Esophagus (tissue), 2 donors: ENCODE results near the gene TM7SF3. TPM values are rescaled to one million over a fixed set of nuclear protein-coding genes. Genes with fewer than 3 reads are reported as not detected.
"Not testable (repeated sequence)": the region's sequence is repeated elsewhere in the genome, so short reads cannot be mapped to it uniquely, and the experiment has no call there.

Experiments
- H3K27ac ChIP-seq, 2 donors: one replicate each; pipeline ENCODE4 v1.5.1; 2013; ENCODE audit warnings: low read depth in 2 of 2, mild to moderate bottlenecking in 2 of 2, inconsistent platforms in 1 of 2, low read length in 1 of 2, moderate library complexity in 1 of 2
- H3K27me3 ChIP-seq, 2 donors: one replicate each; pipeline ENCODE4 v1.6.1; 2013; ENCODE audit warnings: low read length in 2 of 2, control low read depth in 1 of 2, mild to moderate bottlenecking in 1 of 2; ENCODE audit not compliant: insufficient read depth in 2 of 2, control insufficient read depth in 1 of 2
- H3K36me3 ChIP-seq, 2 donors: one replicate each; pipeline ENCODE4 v1.6.1; 2013; ENCODE audit warnings: low read length in 1 of 2; ENCODE audit not compliant: control insufficient read depth in 2 of 2, insufficient read depth in 2 of 2
- H3K4me1 ChIP-seq, 2 donors: one replicate each; pipeline ENCODE4 v1.6.1; 2013; ENCODE audit warnings: low read length in 1 of 2; ENCODE audit not compliant: control insufficient read depth in 2 of 2, insufficient read depth in 2 of 2
- H3K4me3 ChIP-seq, 2 donors: one replicate each; pipeline ENCODE4 v1.5.1; 2013; ENCODE audit warnings: low read length in 2 of 2, mild to moderate bottlenecking in 2 of 2, low read depth in 1 of 2, moderate library complexity in 1 of 2
- H3K9me3 ChIP-seq, 2 donors: one replicate each; pipeline ENCODE4 v1.6.1; 2013; ENCODE audit warnings: mild to moderate bottlenecking in 2 of 2, low read depth in 1 of 2, low read length in 1 of 2, moderate library complexity in 1 of 2; ENCODE audit not compliant: control insufficient read depth in 2 of 2, insufficient read depth in 1 of 2
- WGBS, 2 donors: extraction: QIAGEN DNeasy Blood & Tissue Kit; methylation state at CpG; one replicate each; pipeline ENCODE4 v1.1.7; 2013; 5-methylcytosine and 5-hydroxymethylcytosine counted together
- polyA plus RNA-seq, 2 donors: library from polyadenylated mRNA; stranded (reverse); fragments of 200-250 nt; gene quantifications; one replicate each; pipeline ENCODE4 v1.2.3, GENCODE V29; 2013
- donor health status: healthy with polysubstance abuse.
- donor health status: Bipolar disorder and iron deficiency.

TM7SF3 gene
- polyA plus RNA-seq, 2 donors, result 15.9 to 43.3 TPM

DNA sequence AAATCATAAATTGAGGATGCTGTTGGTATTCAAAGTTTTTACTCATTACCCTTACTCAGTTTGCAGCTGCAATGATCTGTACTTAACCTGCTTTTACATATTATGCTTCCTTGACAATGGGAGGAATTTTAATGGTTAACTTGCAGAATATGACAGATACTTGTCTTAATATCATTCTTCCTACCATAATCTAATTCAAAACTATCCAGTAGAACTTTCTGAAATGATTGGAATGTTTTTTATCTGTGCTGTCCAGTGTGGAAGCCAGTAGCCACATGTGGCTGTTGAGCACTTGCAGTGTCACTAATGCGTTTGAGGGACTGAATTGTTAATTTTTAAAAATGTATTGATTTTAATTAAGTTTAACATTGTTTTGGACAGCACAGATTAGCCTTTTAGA lies 52.4 kb downstream of the TM7SF3 start:
- no peaks in the 10 kb centered on the region for H3K9me3 ChIP-seq
- no peaks in the 10 kb centered on the region for H3K4me1 ChIP-seq
- no peak overlapping the region for H3K4me3 ChIP-seq
- H3K27me3 ChIP-seq, result no peaks in the 10 kb centered on the region
- H3K27ac ChIP-seq, result no peak overlapping the region
- WGBS, 2 donors, result 77 to 83% methylated on average over 1 of the region's 1 CpG
- peaks cover 0 to 12% of the 10 kb centered on the region in 2 donors for H3K36me3 ChIP-seq

- H3K9me3 ChIP-seq, H3K27me3 ChIP-seq, H3K27ac ChIP-seq, H3K4me3 ChIP-seq, H3K4me1 ChIP-seq: not testable (repeated sequence)
- 94 to 95% methylated on average over 7 of the region's 7 CpGs for WGBS, 2 donors
- peaks cover 0 to 15% of the 10 kb centered on the region in 2 donors for H3K36me3 ChIP-seq
These were observed 52.8 kb downstream of the TM7SF3 start for GRCh38 chr12:26961391-26961790.

DNA sequence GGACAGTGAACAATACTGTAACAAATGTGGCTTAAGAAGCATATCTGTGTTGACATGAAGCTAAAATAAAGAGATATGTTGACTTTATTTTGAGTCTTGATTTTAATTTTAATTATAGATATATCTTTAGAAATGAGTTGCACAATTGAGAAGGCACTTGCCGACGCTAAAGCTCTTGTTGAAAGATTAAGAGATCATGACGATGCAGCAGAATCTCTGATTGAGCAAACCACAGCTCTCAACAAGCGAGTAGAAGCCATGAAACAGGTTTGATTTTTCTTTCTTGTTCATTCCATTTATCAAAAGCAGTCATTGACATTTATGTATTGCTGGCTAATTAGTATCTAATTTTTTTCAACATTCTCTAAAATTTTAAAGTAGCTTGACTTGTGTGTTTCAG lies 60.2 kb downstream of the TM7SF3 start:
- Histone ChIP-seq H3K9me3 (no peaks in the 10 kb centered on the region), H3K4me1 (no peaks in the 10 kb centered on the region), H3K4me3 (no peak overlapping the region), H3K27me3 (no peaks in the 10 kb centered on the region), H3K27ac (no peak overlapping the region), H3K36me3 (peaks cover 0 to 10% of the 10 kb centered on the region in 2 donors)
- 77 to 80% methylated on average over 4 of the region's 4 CpGs for WGBS, 2 donors

GRCh38 chr12:26953447-26953846 lies 60.7 kb downstream of the TM7SF3 start:
- Histone ChIP-seq H3K27ac (no peak overlapping the region), H3K27me3 (no peaks in the 10 kb centered on the region), H3K36me3 (peaks cover 0 to 10% of the 10 kb centered on the region in 2 donors), H3K4me1 (no peaks in the 10 kb centered on the region), H3K9me3 (no peaks in the 10 kb centered on the region), H3K4me3 (no peak overlapping the region)
- 69 to 70% methylated on average over 1 of the region's 1 CpG for WGBS, 2 donors

GRCh38 chr12:26948309-26948708 lies 65.9 kb downstream of the TM7SF3 start:
- WGBS, 2 donors, result 77 to 82% methylated on average over 1 of the region's 1 CpG

GRCh38 chr12:26941215-26941594 lies 73.0 kb downstream of the TM7SF3 start:
- Histone ChIP-seq H3K4me3 (no peak overlapping the region), H3K9me3 (peaks cover 0 to 2% of the 10 kb centered on the region in 2 donors), H3K27ac (no peak overlapping the region), H3K4me1 (no peaks in the 10 kb centered on the region), H3K27me3 (no peaks in the 10 kb centered on the region), H3K36me3 (no peaks in the 10 kb centered on the region)
- 47 to 61% methylated on average over 1 of the region's 1 CpG for WGBS, 2 donors

More at GRCh38 chr12:26948309-26948708, 65.9 kb downstream of the TM7SF3 start:
- Histone ChIP-seq H3K27me3 (no peaks in the 10 kb centered on the region), H3K4me3 (no peak overlapping the region), H3K36me3 (no peaks in the 10 kb centered on the region), H3K4me1 (no peaks in the 10 kb centered on the region), H3K9me3 (peaks cover 0 to 2% of the 10 kb centered on the region in 2 donors), H3K27ac (no peak overlapping the region)

GRCh38 chr12:26940516-26941214 lies 73.5 kb downstream of the TM7SF3 start:
- Histone ChIP-seq H3K4me1 (peaks cover 0 to 2% of the 10 kb centered on the region in 2 donors), H3K4me3 (no peak overlapping the region)

DNA sequence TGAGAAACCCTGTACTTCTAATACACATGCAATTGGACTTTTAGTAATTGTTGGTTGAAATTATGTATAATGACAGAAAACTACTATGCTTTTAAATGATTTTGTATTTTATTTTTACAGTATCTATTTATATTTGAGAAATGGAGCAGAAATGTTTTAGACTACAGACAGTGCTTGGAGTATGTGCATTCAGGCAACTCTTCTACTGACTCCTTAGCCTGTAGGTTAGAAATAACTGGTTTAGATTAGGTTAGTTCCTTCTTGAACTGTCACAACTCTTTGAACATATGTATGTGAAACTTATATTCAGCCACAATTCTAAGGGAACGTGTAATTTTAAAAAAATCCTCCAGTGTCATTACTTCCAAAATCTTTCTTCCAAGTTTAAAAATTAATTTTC lies 74.2 kb downstream of the TM7SF3 start:
- no peak overlapping the region for H3K27ac ChIP-seq
- H3K36me3 ChIP-seq, result no peaks in the 10 kb centered on the region
- H3K4me1 ChIP-seq, result peaks cover 0 to 2% of the 10 kb centered on the region in 2 donors
- peak overlapping the region in 1 of 2 donors; percentile 81 for H3K4me3 ChIP-seq
- no peaks in the 10 kb centered on the region for H3K9me3 ChIP-seq
- no peaks in the 10 kb centered on the region for H3K27me3 ChIP-seq
- 18 to 27% methylated on average over 1 of the region's 1 CpG for WGBS, 2 donors

More at GRCh38 chr12:26940516-26941214, 73.5 kb downstream of the TM7SF3 start:
- Histone ChIP-seq H3K36me3 (no peaks in the 10 kb centered on the region), H3K27me3 (no peaks in the 10 kb centered on the region), H3K27ac (no peak overlapping the region), H3K9me3 (peaks cover 0 to 2% of the 10 kb centered on the region in 2 donors)
- WGBS, 2 donors, result 63 to 66% methylated on average over 3 of the region's 3 CpGs

DNA sequence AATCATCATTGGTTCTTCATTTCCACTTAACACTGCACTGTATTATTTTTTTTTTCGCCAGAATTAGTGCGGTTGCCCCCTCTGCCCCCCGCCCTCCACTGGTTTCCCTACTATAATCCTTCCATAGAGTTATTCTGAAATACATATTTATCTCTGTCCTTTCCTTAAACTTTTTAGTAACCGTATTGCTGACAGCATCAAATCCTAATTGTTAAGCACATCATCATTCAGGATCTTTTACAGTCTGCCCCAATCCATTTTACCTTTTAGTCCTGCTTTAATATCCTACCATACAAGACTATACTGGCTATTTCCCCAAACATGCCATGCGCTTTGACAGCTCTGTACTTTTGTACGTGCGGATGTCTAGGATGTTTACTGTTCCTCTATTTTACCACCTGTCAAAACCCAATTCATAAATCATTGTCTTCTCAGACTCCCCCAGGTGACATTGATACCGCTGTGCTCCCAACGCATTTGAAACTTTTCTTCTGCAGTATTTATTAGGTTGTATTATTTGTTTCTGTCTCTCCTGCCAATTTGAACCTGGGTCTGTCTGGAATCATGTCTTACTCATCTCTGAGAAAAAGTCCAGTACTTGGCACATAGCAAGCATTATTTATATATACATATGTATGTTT lies 74.9 kb downstream of the TM7SF3 start:
- Histone ChIP-seq H3K4me1 (peaks cover 0 to 2% of the 10 kb centered on the region in 2 donors), H3K27ac (peak overlapping the region; percentile 60 to 98), H3K36me3 (no peaks in the 10 kb centered on the region), H3K9me3 (no peaks in the 10 kb centered on the region), H3K27me3 (no peaks in the 10 kb centered on the region), H3K4me3 (peak overlapping the region; percentile 81 to 89)
- WGBS, 2 donors, result 2% methylated on average over 9 of the region's 9 CpGs

DNA sequence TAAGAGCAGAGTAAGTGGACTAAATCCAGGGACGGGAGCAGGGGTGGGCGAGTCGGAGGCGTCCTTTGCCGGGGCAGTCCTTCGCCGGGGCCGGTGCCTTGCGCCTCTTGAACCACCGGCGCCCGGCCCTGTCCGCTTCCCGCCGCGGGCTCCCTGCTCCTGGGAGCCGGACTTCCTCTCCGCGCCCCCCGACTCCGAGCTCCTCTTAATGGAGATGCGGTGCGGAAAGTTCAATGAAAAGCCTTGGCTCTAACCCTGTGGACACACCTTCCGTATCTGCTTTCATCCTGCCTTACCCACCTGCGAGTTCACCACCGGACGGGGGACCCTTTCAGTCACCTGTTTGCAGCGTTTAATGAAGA lies 75.5 kb downstream of the TM7SF3 start:
- Histone ChIP-seq H3K27ac (peak overlapping the region; percentile 93 to 98), H3K4me1 (peaks cover 0 to 2% of the 10 kb centered on the region in 2 donors), H3K36me3 (no peaks in the 10 kb centered on the region), H3K9me3 (no peaks in the 10 kb centered on the region), H3K27me3 (no peaks in the 10 kb centered on the region), H3K4me3 (peak overlapping the region; percentile 81 to 89)
- WGBS, 2 donors, result 0 to 1% methylated on average over 28 of the region's 28 CpGs
